Femur (tissue), 1 donor: ENCODE measurements around the gene PIKFYVE.
"Not testable (repeated sequence)": the region's sequence is repeated elsewhere in the genome, so short reads cannot be mapped to it uniquely, and the experiment has no call there.

ENCODE experiments used
- DNase-seq: peaks from one replicate; pipeline ENCODE4 v3.0.0-alpha.2; 2017

The PIKFYVE gene

GRCh38 chr2:208304157-208304556 is 38.1 kb downstream of the PIKFYVE start:
- DNase-seq: no peak

- DNase-seq: no peak
Measured at GRCh38 chr2:208304695-208305094, 38.6 kb downstream of the PIKFYVE start.

- no peak for DNase-seq
Measured at GRCh38 chr2:208306291-208306690, 40.2 kb downstream of the PIKFYVE start.

GRCh38 chr2:208311321-208311720 is 45.3 kb downstream of the PIKFYVE start:
- no peak for DNase-seq

GRCh38 chr2:208311954-208312353 is 45.9 kb downstream of the PIKFYVE start:
- DNase-seq: no peak

GRCh38 chr2:208315081-208315788 is 49.2 kb downstream of the PIKFYVE start:
- no peak for DNase-seq

GRCh38 chr2:208318127-208318526 is 52.1 kb downstream of the PIKFYVE start:
- DNase-seq: no peak

- DNase-seq: peak; percentile 46
Measured at GRCh38 chr2:208319391-208319790, 53.3 kb downstream of the PIKFYVE start.

- DNase-seq: peak; percentile 77
Measured at GRCh38 chr2:208320686-208321085, 54.6 kb downstream of the PIKFYVE start.

GRCh38 chr2:208326016-208326415 is 60.0 kb downstream of the PIKFYVE start:
- no peak for DNase-seq

GRCh38 chr2:208329485-208329884 is 63.4 kb downstream of the PIKFYVE start:
- DNase-seq: no peak

GRCh38 chr2:208334230-208334629 is 68.2 kb downstream of the PIKFYVE start:
- no peak for DNase-seq

GRCh38 chr2:208346756-208347155 is 80.7 kb downstream of the PIKFYVE start:
- DNase-seq: no peak

GRCh38 chr2:208350610-208351009 is 84.6 kb downstream of the PIKFYVE start:
- DNase-seq: no peak

- no peak for DNase-seq
Measured at GRCh38 chr2:208352644-208353567, 86.9 kb downstream of the PIKFYVE start.

GRCh38 chr2:208354964-208355381 is 88.9 kb downstream of the PIKFYVE start:
- DNase-seq: no peak

- not testable (repeated sequence) for DNase-seq
Measured at GRCh38 chr2:208356420-208356819, 90.4 kb downstream of the PIKFYVE start.

GRCh38 chr2:208356846-208357574 is 91.0 kb downstream of the PIKFYVE start:
- DNase-seq: no peak

GRCh38 chr2:208358758-208359631 is 92.9 kb downstream of the PIKFYVE start:
- no peak for DNase-seq

- no peak for DNase-seq
Measured at GRCh38 chr2:208359632-208359986, 93.6 kb downstream of the PIKFYVE start.

- no peak for DNase-seq
Measured at GRCh38 chr2:208360259-208361076, 94.4 kb downstream of the PIKFYVE start.

- no peak for DNase-seq
Measured at GRCh38 chr2:208361077-208361441, 95.0 kb downstream of the PIKFYVE start.
